ENCODE measurements around the gene CHMP1B.

GRCh38 chr18:11826836-11827235 is 24.4 kb upstream of the CHMP1B start:
- TF ChIP-seq CTCF (IDR thresholded peaks at IDR 0.05) (no peak), POLR2A (IDR thresholded peaks at IDR 0.05) (no peak)

Data from testis (tissue), 2 donors.